Measurements from ENCODE around the gene RABGAP1L.

Gene RABGAP1L

DNA sequence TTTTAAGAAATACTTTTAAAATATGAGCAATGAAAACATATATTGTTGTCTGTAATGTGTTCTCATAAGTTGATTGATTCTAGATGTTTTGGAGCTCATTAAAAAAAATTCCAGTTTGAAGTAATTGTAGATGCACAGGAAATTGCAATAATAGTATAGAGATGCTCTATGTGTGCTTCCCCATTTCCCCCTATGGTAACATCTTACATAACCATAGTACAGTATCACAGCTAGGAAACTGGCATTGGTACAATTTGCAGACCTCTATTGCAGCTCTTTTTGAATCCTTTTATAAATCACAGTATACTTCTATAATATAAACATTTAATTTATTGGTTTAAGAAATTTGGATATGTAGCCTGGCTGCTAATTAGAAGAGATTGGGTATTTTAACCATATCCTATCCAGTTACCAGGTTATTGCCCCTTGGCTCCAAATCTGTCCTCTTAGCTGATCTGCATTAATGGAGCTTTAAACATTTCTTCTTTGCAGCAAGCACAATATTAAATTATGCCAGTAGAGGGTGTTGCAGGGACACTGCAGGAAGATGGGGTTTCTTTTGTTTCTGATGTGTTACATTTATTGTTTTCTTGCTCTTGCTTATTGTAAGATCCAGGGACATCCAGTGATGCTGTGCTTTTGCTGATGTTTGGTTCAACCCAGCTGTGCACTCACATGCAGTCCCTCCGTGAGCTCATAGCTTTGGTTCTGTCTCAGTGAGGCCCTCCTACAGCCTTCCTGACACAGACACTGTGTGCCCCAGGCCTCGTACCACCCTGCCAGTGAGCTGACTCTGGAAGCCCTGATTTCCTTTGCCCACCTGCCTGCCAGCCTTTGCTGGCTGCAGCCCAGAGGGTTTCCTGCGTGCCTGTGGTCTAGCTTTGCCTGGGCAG lies 103.3 kb downstream of the RABGAP1L start:
- Histone ChIP-seq H2AFZ (ENCODE audit: insufficient read depth, low read length, poor library complexity) (peak overlapping the region; percentile 45), H3K4me2 (ENCODE audit: low read length) (no peak overlapping the region), H3K23ac (ENCODE audit: low read length) (no peak overlapping the region), H2BK5ac (ENCODE audit: low read depth, low read length, poor library complexity) (no peak overlapping the region), H3K4me1 (ENCODE audit: control insufficient read depth in 1 of 2, insufficient read depth in 2 of 2, low read length in 2 of 2) (no peaks in the 10 kb centered on the region), H3K79me2 (ENCODE audit: control insufficient read depth, insufficient read depth, low read length, poor library complexity) (no peaks in the 10 kb centered on the region), H3K36me3 (ENCODE audit: control insufficient read depth in 1 of 2, insufficient read depth in 2 of 2, low read length in 2 of 2) (no peaks in the 10 kb centered on the region), H4K91ac (ENCODE audit: low read depth, low read length) (no peak overlapping the region), H3K14ac (ENCODE audit: low read length) (no peak overlapping the region), H3K18ac (ENCODE audit: low read length) (no peak overlapping the region), H2AK5ac (ENCODE audit: low read length) (no peak overlapping the region), H4K8ac (ENCODE audit: low read depth, low read length) (no peak overlapping the region), H2BK120ac (ENCODE audit: insufficient read depth, low read length, poor library complexity) (no peak overlapping the region), H3K4me3 (ENCODE audit: low read depth, low read length) (no peak overlapping the region), H2BK12ac (ENCODE audit: low read length) (no peak overlapping the region), H3K27me3 (ENCODE audit: insufficient read depth, low read length) (no peaks in the 10 kb centered on the region), H3K79me1 (ENCODE audit: low read length) (no peaks in the 10 kb centered on the region), H3K27ac (ENCODE audit: low read depth, low read length) (no peak overlapping the region), H4K12ac (ENCODE audit: low read depth, low read length) (no peak overlapping the region), H3K9ac (ENCODE audit: low read length) (no peak overlapping the region), H3K4ac (ENCODE audit: low read depth, low read length) (no peak overlapping the region), H3K9me3 (ENCODE audit: insufficient read depth, low read depth, low read length) (no peaks in the 10 kb centered on the region)
- peak in 1 of 2 donors; percentile 52 for DNase-seq
- whole genome bisulfite sequencing (ENCODE audit: extremely low coverage, insufficient coverage, insufficient read length): no CpG with 5 or more reads among the region's 3 CpGs

DNA sequence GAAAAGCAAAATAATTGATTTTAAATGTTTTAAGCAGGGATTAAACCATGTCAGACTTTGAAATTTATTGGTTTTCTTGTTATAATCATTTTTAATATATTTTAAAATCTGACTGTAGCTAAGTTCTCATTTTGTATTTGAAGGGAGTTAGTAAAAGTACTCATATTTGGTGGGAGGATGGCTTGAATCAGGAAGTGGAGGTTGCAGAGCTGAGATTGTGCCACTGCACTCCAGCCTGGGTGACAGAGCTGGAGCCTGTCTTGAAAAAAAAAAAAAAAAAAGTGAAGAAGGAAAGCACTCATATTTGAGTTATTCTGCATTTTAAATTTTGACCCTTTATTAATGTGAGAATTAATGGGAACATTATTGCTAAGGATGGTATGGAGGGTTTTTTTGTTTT lies 106.0 kb downstream of the RABGAP1L start:
- no peak overlapping the region for H3K23ac ChIP-seq (ENCODE audit: low read length)
- H3K27ac ChIP-seq (ENCODE audit: low read depth, low read length): no peak overlapping the region
- H4K91ac ChIP-seq (ENCODE audit: low read depth, low read length): no peak overlapping the region
- H2AFZ ChIP-seq (ENCODE audit: insufficient read depth, low read length, poor library complexity): no peak overlapping the region
- no peak overlapping the region for H2BK12ac ChIP-seq (ENCODE audit: low read length)
- no peak overlapping the region for H3K9ac ChIP-seq (ENCODE audit: low read length)
- no peak overlapping the region for H4K8ac ChIP-seq (ENCODE audit: low read depth, low read length)
- H3K27me3 ChIP-seq (ENCODE audit: insufficient read depth, low read length): no peaks in the 10 kb centered on the region
- no peak overlapping the region for H4K12ac ChIP-seq (ENCODE audit: low read depth, low read length)
- H3K4me2 ChIP-seq (ENCODE audit: low read length): no peak overlapping the region
- no peak overlapping the region for H3K18ac ChIP-seq (ENCODE audit: low read length)
- no peak overlapping the region for H3K4ac ChIP-seq (ENCODE audit: low read depth, low read length)
- H3K36me3 ChIP-seq (ENCODE audit: control insufficient read depth in 1 of 2, insufficient read depth in 2 of 2, low read length in 2 of 2): no peaks in the 10 kb centered on the region
- H3K9me3 ChIP-seq (ENCODE audit: insufficient read depth, low read depth, low read length): no peaks in the 10 kb centered on the region
- H3K79me1 ChIP-seq (ENCODE audit: low read length): no peaks in the 10 kb centered on the region
- no peaks in the 10 kb centered on the region for H3K4me1 ChIP-seq (ENCODE audit: control insufficient read depth in 1 of 2, insufficient read depth in 2 of 2, low read length in 2 of 2)
- no peaks in the 10 kb centered on the region for H3K79me2 ChIP-seq (ENCODE audit: control insufficient read depth, insufficient read depth, low read length, poor library complexity)
- DNase-seq: no peak
- H3K14ac ChIP-seq (ENCODE audit: low read length): no peak overlapping the region
- H3K4me3 ChIP-seq (ENCODE audit: low read depth, low read length): no peak overlapping the region
- H2AK5ac ChIP-seq (ENCODE audit: low read length): no peak overlapping the region
- H2BK120ac ChIP-seq (ENCODE audit: insufficient read depth, low read length, poor library complexity): no peak overlapping the region
- no peak overlapping the region for H2BK5ac ChIP-seq (ENCODE audit: low read depth, low read length, poor library complexity)

DNA sequence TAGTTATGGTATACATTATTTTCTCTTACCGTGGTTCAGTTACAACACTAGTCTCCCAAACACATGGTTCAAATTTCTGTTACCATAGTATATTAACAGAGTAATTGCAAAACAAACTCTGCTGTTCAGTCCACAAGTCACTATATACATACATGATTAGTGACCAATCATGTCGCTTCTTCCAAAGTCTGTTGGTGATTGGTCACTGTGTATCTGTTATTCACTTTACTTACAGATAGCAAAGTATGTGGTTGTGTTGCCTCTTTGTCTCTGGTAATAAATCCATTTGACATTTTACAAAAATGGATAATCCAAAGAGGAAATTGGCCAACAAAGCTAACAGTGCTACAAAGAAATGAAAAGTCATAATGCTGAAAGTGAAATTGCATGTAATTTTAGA lies 107.2 kb downstream of the RABGAP1L start:
- H4K8ac ChIP-seq (ENCODE audit: low read depth, low read length): no peak overlapping the region
- no peaks in the 10 kb centered on the region for H3K9me3 ChIP-seq (ENCODE audit: insufficient read depth, low read depth, low read length)
- no peak overlapping the region for H2BK5ac ChIP-seq (ENCODE audit: low read depth, low read length, poor library complexity)
- H3K79me1 ChIP-seq (ENCODE audit: low read length): no peaks in the 10 kb centered on the region
- no peak overlapping the region for H2AFZ ChIP-seq (ENCODE audit: insufficient read depth, low read length, poor library complexity)
- no peaks in the 10 kb centered on the region for H3K4me1 ChIP-seq (ENCODE audit: control insufficient read depth in 1 of 2, insufficient read depth in 2 of 2, low read length in 2 of 2)
- no peaks in the 10 kb centered on the region for H3K27me3 ChIP-seq (ENCODE audit: insufficient read depth, low read length)
- H2BK12ac ChIP-seq (ENCODE audit: low read length): no peak overlapping the region
- H4K91ac ChIP-seq (ENCODE audit: low read depth, low read length): no peak overlapping the region
- H3K9ac ChIP-seq (ENCODE audit: low read length): no peak overlapping the region
- no peak overlapping the region for H2BK120ac ChIP-seq (ENCODE audit: insufficient read depth, low read length, poor library complexity)
- no peak overlapping the region for H3K23ac ChIP-seq (ENCODE audit: low read length)
- no peak overlapping the region for H2AK5ac ChIP-seq (ENCODE audit: low read length)
- no peak overlapping the region for H3K18ac ChIP-seq (ENCODE audit: low read length)
- no peaks in the 10 kb centered on the region for H3K36me3 ChIP-seq (ENCODE audit: control insufficient read depth in 1 of 2, insufficient read depth in 2 of 2, low read length in 2 of 2)
- H3K27ac ChIP-seq (ENCODE audit: low read depth, low read length): no peak overlapping the region
- no peak overlapping the region for H3K4me3 ChIP-seq (ENCODE audit: low read depth, low read length)
- DNase-seq: no peak
- no peak overlapping the region for H3K14ac ChIP-seq (ENCODE audit: low read length)
- H4K12ac ChIP-seq (ENCODE audit: low read depth, low read length): no peak overlapping the region
- H3K4ac ChIP-seq (ENCODE audit: low read depth, low read length): no peak overlapping the region
- WGBS (ENCODE audit: extremely low coverage, insufficient coverage, insufficient read length): no CpG with 5 or more reads among the region's 2 CpGs
- no peaks in the 10 kb centered on the region for H3K79me2 ChIP-seq (ENCODE audit: control insufficient read depth, insufficient read depth, low read length, poor library complexity)
- no peak overlapping the region for H3K4me2 ChIP-seq (ENCODE audit: low read length)

DNA sequence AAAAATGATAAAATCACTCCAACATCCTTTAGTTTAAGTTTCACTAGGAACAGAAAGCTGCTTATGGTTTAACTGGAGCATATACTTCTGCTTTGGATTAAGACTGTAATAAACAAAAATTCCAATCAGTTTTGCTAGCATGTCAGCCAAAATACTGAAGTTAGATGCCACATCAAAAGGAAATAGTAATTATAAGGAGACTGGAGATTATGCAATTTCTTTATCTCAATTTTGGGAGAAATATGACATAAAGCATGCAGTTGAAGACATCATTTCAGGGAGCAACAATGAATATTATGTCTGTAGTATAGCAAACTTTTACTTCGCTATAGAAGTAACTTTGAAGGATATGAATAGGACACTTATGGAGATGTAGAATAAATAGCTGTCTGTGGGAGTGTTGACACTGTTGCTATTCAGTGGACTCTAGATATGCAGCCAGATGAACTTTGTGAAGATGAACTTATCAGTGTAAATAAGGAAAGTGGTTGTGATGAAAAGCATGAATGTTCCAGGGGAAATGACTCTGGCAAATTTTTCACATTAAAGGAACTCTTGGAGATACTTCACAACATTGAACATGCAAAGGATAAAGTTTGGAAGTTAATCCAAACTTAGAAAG lies 107.8 kb downstream of the RABGAP1L start:
- Histone ChIP-seq H3K18ac (ENCODE audit: low read length) (no peak overlapping the region), H4K91ac (ENCODE audit: low read depth, low read length) (no peak overlapping the region), H2BK12ac (ENCODE audit: low read length) (no peak overlapping the region), H2AFZ (ENCODE audit: insufficient read depth, low read length, poor library complexity) (no peak overlapping the region), H3K79me1 (ENCODE audit: low read length) (no peaks in the 10 kb centered on the region), H3K36me3 (ENCODE audit: control insufficient read depth in 1 of 2, insufficient read depth in 2 of 2, low read length in 2 of 2) (no peaks in the 10 kb centered on the region), H2BK5ac (ENCODE audit: low read depth, low read length, poor library complexity) (no peak overlapping the region), H4K8ac (ENCODE audit: low read depth, low read length) (no peak overlapping the region), H3K4me3 (ENCODE audit: low read depth, low read length) (no peak overlapping the region), H3K14ac (ENCODE audit: low read length) (no peak overlapping the region), H3K79me2 (ENCODE audit: control insufficient read depth, insufficient read depth, low read length, poor library complexity) (no peaks in the 10 kb centered on the region), H3K9me3 (ENCODE audit: insufficient read depth, low read depth, low read length) (no peaks in the 10 kb centered on the region), H3K4ac (ENCODE audit: low read depth, low read length) (no peak overlapping the region), H3K4me1 (ENCODE audit: control insufficient read depth in 1 of 2, insufficient read depth in 2 of 2, low read length in 2 of 2) (no peaks in the 10 kb centered on the region), H2AK5ac (ENCODE audit: low read length) (no peak overlapping the region), H3K4me2 (ENCODE audit: low read length) (no peak overlapping the region), H2BK120ac (ENCODE audit: insufficient read depth, low read length, poor library complexity) (no peak overlapping the region), H4K12ac (ENCODE audit: low read depth, low read length) (no peak overlapping the region), H3K9ac (ENCODE audit: low read length) (no peak overlapping the region), H3K27ac (ENCODE audit: low read depth, low read length) (no peak overlapping the region), H3K23ac (ENCODE audit: low read length) (no peak overlapping the region), H3K27me3 (ENCODE audit: insufficient read depth, low read length) (no peaks in the 10 kb centered on the region)
- DNase-seq: no peak
- no CpG with 5 or more reads among the region's 1 CpG for WGBS (ENCODE audit: extremely low coverage, insufficient coverage, insufficient read length)

Data from trophoblast cell (in vitro differentiated cells and primary cell).